HepG2 (cell line): ENCODE data around the gene GPR176.

Source experiments
- FOXM1 ChIP-seq: sonication (generic); formaldehyde crosslinking; IDR thresholded peaks from 2 replicates; pipeline ENCODE4 v1.5.0; 2020; ENCODE audit warnings: missing genetic modification reagents
- NFE2L2 ChIP-seq: fragments of 150-350 bp; IDR thresholded peaks from 2 replicates; pipeline ENCODE4 v1.6.1; 2014; ENCODE audit warnings: low read length
- ZFP36 ChIP-seq: fragments of 150-350 bp; IDR thresholded peaks from 2 replicates; pipeline ENCODE4 v1.6.1; 2018; ENCODE audit warnings: borderline replicate concordance, low read length, low read depth; ENCODE audit not compliant: partially characterized antibody

GRCh38 chr15:39788800-39789565, 131.1 kb downstream of the GPR176 start:
- no peak for TF ChIP-seq NFE2L2
- TF ChIP-seq ZFP36, result no peak
- TF ChIP-seq FOXM1 (CRISPR knock-in tag), result no peak
